GM19468 (cell line): ENCODE results near the gene MSMP.

ENCODE experiments used
- ATAC-seq: cut with Tn5 transposase; IDR thresholded peaks from one replicate; pipeline ENCODE4 v1.9.1; 2021; ENCODE audit warnings: mild to moderate bottlenecking, moderate library complexity, moderate number of reproducible peaks; ENCODE audit not compliant: unreplicated experiment; ENCODE audit errors: extremely low read depth

The MSMP gene

GRCh38 chr9:35754264-35754663 is at the start of gene MSMP:
MSMP (minus strand) TSS chr9:35754276; CDS start chr9:35754129, 147 bp downstream.
- ATAC-seq, result no peak

- ATAC-seq, result no peak
Observed at GRCh38 chr9:35801328-35802128, 47.5 kb upstream of the MSMP start.

GRCh38 chr9:35800530-35800929 is 46.5 kb upstream of the MSMP start:
- no peak for ATAC-seq

GRCh38 chr9:35798658-35799374 is 44.7 kb upstream of the MSMP start:
- ATAC-seq, result no peak

GRCh38 chr9:35797311-35798109 is 43.4 kb upstream of the MSMP start:
- ATAC-seq, result no peak

GRCh38 chr9:35795695-35796094 is 41.6 kb upstream of the MSMP start:
- ATAC-seq, result no peak

GRCh38 chr9:35793461-35793860 is 39.4 kb upstream of the MSMP start:
- no peak for ATAC-seq

GRCh38 chr9:35792826-35793225 is 38.8 kb upstream of the MSMP start:
- no peak for ATAC-seq

GRCh38 chr9:35792024-35792813 is 38.1 kb upstream of the MSMP start:
- ATAC-seq, result no peak

GRCh38 chr9:35791297-35791921 is 37.3 kb upstream of the MSMP start, which contains the start of gene NPR2:
NPR2 (plus strand) TSS chr9:35791591; CDS start chr9:35792409, 818 bp downstream.
- ATAC-seq, result no peak

GRCh38 chr9:35790385-35791296 is 36.6 kb upstream of the MSMP start:
- no peak for ATAC-seq

GRCh38 chr9:35790025-35790384 is 35.9 kb upstream of the MSMP start:
- ATAC-seq, result no peak

- ATAC-seq, result no peak
Observed at GRCh38 chr9:35789541-35789940, 35.5 kb upstream of the MSMP start.

- no peak for ATAC-seq
Observed at GRCh38 chr9:35783418-35783817, 29.3 kb upstream of the MSMP start.

GRCh38 chr9:35781066-35781465 is 27.0 kb upstream of the MSMP start:
- ATAC-seq, result no peak

- no peak for ATAC-seq
Observed at GRCh38 chr9:35778496-35778895, 24.4 kb upstream of the MSMP start.

GRCh38 chr9:35776018-35776417 is 21.9 kb upstream of the MSMP start:
- ATAC-seq, result no peak

- no peak for ATAC-seq
Observed at GRCh38 chr9:35774907-35775635, 21.0 kb upstream of the MSMP start.
